Tibial nerve (tissue), 4 donors: ENCODE results near the gene ZCCHC24. TPM values are rescaled to one million over a fixed set of nuclear protein-coding genes. Genes with fewer than 3 reads are reported as not detected.

Experiments
- DNase-seq, 2 donors: peaks; one replicate each; pipeline ENCODE4 v3.0.0-alpha.2; 2019; ENCODE audit warnings: low spot score in 2 of 2
- H3K27ac ChIP-seq, 4 donors: fragments of 200-600 bp; sonication (generic) in 3 of 4; one replicate each; pipeline ENCODE4 v1.5.1; 2017 to 2019; ENCODE audit warnings: mild to moderate bottlenecking in 1 of 4
- H3K27me3 ChIP-seq, 2 donors: fragments of 200-600 bp; sonication (generic) in 1 of 2; one replicate each; pipeline versions ENCODE4 v1.5.1 to v1.6.0; 2017 to 2019
- H3K36me3 ChIP-seq, 3 donors: fragments of 200-600 bp; sonication (generic); one replicate each; pipeline ENCODE4 v1.5.1; 2018 to 2019
- H3K4me1 ChIP-seq, 4 donors: fragments of 200-600 bp; sonication (generic) in 3 of 4; one replicate each; pipeline ENCODE4 v1.5.1; 2017 to 2019
- H3K4me3 ChIP-seq, 4 donors: fragments of 200-600 bp; sonication (generic) in 3 of 4; one replicate each; pipeline ENCODE4 v1.5.1; 2017 to 2019; ENCODE audit warnings: mild to moderate bottlenecking in 1 of 4, moderate library complexity in 1 of 4
- H3K9me3 ChIP-seq, 4 donors: fragments of 200-600 bp; sonication (generic) in 3 of 4; one replicate each; pipeline ENCODE4 v1.5.1; 2017 to 2019
- EP300 ChIP-seq, 2 donors: sonication (generic); formaldehyde crosslinking; IDR thresholded peaks; one replicate each; pipeline ENCODE4 v1.6.1; 2017; ENCODE audit warnings: antibody characterized with exemption in 2 of 2, mild to moderate bottlenecking in 1 of 2
- POLR2A ChIP-seq, 2 donors: fragments of 450-650 bp; IDR thresholded peaks; one replicate each; pipeline ENCODE4 v1.6.1; 2017; ENCODE audit warnings: antibody characterized with exemption in 2 of 2, mild to moderate bottlenecking in 2 of 2, moderate library complexity in 2 of 2
- WGBS, 2 donors: methylation state at CpG; one replicate each; pipeline ENCODE4 v1.1.5; 2018; 5-methylcytosine and 5-hydroxymethylcytosine counted together
- total RNA-seq, 4 donors: library from RNA; depleted of rRNA; stranded (reverse); fragments of >200 nt; gene quantifications; one replicate each; pipeline ENCODE4 v1.1.0, GENCODE V29; 2016
- TF ChIP-seq, protein P1 (sequence below), 5 experiments: fragments of 200-600 bp in 3 of 5; fragments of 450-650 bp in 2 of 5; sonication (generic) in 3 of 5; IDR thresholded peaks; one replicate each; pipeline ENCODE4 v1.5.1; 2016 to 2019; ENCODE audit warnings: antibody characterized with exemption in 5 of 5, mild to moderate bottlenecking in 3 of 5, moderate library complexity in 2 of 5

Gene ZCCHC24
- total RNA-seq, 4 donors from 2014 or later: 122 to 165 (median 138) TPM

DNA sequence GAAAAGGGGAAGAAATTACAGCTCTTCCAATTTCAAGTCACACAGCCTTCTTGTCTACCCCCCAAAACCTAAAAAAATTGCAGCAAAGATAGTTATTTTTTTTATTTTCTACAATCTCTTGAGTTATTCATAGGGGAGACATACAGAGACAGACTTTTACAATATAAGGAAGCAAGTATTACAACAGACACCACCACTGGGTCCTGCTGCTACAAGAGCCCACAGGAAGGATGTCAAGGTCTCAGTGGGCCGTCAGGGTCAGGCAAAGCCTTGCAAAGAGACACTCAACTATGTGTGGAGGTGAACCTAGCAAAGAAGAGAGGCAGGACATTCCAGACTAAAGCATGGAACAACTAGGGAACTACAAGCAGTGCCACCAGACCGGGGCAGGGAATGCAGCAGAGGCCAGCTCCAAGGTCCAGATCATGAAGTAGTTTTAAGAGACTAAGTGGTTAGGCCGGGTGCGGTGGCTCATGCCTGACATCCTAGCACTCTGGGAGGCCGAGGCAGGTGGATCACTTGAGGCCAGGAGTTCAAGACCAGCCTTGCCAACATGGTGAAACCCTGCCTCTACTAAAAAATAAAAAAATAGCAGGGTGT lies 28.2 kb upstream of the ZCCHC24 start:
- no peaks in the 10 kb centered on the region for H3K27me3 ChIP-seq
- H3K4me3 ChIP-seq: no peak overlapping the region
- TF ChIP-seq, protein P1, sequence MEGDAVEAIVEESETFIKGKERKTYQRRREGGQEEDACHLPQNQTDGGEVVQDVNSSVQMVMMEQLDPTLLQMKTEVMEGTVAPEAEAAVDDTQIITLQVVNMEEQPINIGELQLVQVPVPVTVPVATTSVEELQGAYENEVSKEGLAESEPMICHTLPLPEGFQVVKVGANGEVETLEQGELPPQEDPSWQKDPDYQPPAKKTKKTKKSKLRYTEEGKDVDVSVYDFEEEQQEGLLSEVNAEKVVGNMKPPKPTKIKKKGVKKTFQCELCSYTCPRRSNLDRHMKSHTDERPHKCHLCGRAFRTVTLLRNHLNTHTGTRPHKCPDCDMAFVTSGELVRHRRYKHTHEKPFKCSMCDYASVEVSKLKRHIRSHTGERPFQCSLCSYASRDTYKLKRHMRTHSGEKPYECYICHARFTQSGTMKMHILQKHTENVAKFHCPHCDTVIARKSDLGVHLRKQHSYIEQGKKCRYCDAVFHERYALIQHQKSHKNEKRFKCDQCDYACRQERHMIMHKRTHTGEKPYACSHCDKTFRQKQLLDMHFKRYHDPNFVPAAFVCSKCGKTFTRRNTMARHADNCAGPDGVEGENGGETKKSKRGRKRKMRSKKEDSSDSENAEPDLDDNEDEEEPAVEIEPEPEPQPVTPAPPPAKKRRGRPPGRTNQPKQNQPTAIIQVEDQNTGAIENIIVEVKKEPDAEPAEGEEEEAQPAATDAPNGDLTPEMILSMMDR (IDR thresholded peaks at IDR 0.05): no peak
- no peak for TF ChIP-seq EP300 (IDR thresholded peaks at IDR 0.05)
- no peak for TF ChIP-seq POLR2A (IDR thresholded peaks at IDR 0.05)
- H3K4me1 ChIP-seq: peaks cover 0 to 5% (median 0%) of the 10 kb centered on the region in 4 donors
- H3K9me3 ChIP-seq: no peaks in the 10 kb centered on the region
- H3K27ac ChIP-seq: no peak overlapping the region
- 85 to 87% methylated on average over 5 of the region's 5 CpGs for whole genome bisulfite sequencing, 2 donors
- DNase-seq: no peak
- H3K36me3 ChIP-seq: no peaks in the 10 kb centered on the region

DNA sequence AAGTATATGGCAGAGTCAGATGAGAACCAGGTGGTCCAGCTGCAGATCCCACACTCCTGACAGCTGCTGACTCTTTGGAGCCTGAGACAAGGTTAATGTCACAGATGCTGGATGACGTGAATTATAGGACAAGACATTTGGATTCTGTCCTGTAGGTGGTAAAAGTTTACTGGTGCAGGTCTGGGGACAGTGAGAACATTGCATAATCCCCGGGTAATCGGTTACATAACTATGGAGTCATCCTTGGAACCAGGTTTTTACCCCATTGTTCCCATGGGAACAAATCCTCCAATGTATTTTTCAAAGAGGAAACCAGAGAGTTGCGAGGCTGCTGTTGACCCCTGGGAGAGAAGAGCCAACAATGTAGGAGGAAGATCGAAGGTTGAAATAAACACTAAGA lies 27.5 kb upstream of the ZCCHC24 start:
- Histone ChIP-seq H3K27me3 (no peaks in the 10 kb centered on the region), H3K4me1 (peaks cover 0 to 11% (median 1%) of the 10 kb centered on the region in 4 donors), H3K4me3 (no peak overlapping the region), H3K36me3 (no peaks in the 10 kb centered on the region), H3K27ac (no peak overlapping the region), H3K9me3 (no peaks in the 10 kb centered on the region)
- 54 to 59% methylated on average over 5 of the region's 5 CpGs for WGBS, 2 donors
- TF ChIP-seq POLR2A (IDR thresholded peaks at IDR 0.05) (no peak), EP300 (IDR thresholded peaks at IDR 0.05) (peak in 1 of 2 donors; percentile 9)
- TF ChIP-seq, protein P1 (IDR thresholded peaks at IDR 0.05): no peak
- no peak for DNase-seq

DNA sequence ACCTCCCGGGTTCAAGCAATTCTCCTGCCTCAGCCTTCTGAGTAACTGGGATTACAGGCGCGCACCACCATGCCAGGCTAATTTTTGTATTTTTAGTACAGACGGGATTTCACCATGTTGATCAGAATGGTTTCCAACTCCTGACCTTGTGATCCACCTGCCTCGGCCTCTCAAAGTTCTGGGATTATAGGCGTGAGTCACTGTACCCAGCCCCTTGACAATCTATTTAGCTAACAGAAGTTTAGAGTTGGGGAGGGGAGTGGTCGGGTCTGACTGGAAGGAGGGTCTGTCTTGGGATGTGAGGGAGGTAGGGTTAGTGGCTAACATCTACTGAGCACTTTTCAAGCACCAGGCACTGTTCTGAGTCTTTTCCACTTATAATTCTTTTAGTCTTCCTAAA lies 27.0 kb upstream of the ZCCHC24 start:
- H3K4me3 ChIP-seq: no peak overlapping the region
- H3K4me1 ChIP-seq: peaks cover 0 to 16% (median 2%) of the 10 kb centered on the region in 4 donors
- TF ChIP-seq, protein P1 (IDR thresholded peaks at IDR 0.05): no peak
- TF ChIP-seq EP300 (IDR thresholded peaks at IDR 0.05) (no peak), POLR2A (IDR thresholded peaks at IDR 0.05) (no peak)
- no peak overlapping the region for H3K27ac ChIP-seq
- no peaks in the 10 kb centered on the region for H3K27me3 ChIP-seq
- 92 to 93% methylated on average over 7 of the region's 7 CpGs for WGBS, 2 donors
- no peak for DNase-seq
- H3K9me3 ChIP-seq: no peaks in the 10 kb centered on the region
- no peaks in the 10 kb centered on the region for H3K36me3 ChIP-seq

DNA sequence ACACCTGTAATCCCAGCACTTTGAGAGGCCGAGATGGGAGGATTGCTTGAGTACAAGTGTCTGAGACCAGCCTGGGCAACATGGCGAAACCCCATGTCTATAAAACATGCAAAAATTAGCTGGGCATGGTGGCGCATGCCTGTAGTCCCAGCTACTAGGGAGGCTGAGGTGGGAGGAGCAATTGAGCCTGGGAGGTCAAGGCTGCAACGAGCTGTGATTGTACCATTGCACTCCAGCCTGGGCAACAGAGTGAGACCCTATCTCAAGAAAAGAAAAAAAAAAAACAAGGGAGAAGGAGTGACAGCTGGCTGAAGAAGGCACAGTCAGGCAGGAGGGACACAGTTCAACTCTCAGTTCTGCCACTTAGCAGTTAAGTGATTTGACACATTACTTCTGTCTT lies 26.4 kb upstream of the ZCCHC24 start:
- Histone ChIP-seq H3K36me3 (no peaks in the 10 kb centered on the region), H3K27ac (no peak overlapping the region), H3K9me3 (no peaks in the 10 kb centered on the region), H3K4me1 (peaks cover 0 to 23% (median 2%) of the 10 kb centered on the region in 4 donors), H3K4me3 (no peak overlapping the region), H3K27me3 (no peaks in the 10 kb centered on the region)
- WGBS, 2 donors: 92 to 97% methylated on average over 4 of the region's 4 CpGs
- no peak for TF ChIP-seq POLR2A (IDR thresholded peaks at IDR 0.05)
- TF ChIP-seq, protein P1 (IDR thresholded peaks at IDR 0.05): no peak
- no peak for TF ChIP-seq EP300 (IDR thresholded peaks at IDR 0.05)
- no peak for DNase-seq

DNA sequence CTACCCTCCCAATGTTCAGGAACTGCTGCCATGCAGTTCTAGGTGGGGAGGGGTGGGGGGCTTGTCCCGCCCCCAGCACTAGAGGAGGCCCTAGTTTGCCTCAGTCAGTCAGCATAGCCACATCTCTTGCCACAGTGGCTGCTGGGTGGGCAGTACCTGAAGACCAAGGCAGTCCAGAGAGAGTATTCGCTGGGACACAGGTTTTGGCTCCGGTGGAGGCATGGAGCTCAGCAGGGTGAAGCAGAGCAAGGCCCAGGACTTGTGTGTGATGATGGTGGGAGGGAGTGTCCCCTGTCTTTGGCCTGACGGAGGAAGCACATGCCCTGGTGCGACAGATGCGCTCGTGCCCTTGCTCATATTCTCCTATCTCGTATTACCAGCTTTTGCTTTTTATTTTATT lies 24.7 kb upstream of the ZCCHC24 start:
- H3K36me3 ChIP-seq: no peaks in the 10 kb centered on the region
- no peak overlapping the region for H3K4me3 ChIP-seq
- no peak for DNase-seq
- H3K27ac ChIP-seq: no peak overlapping the region
- H3K9me3 ChIP-seq: no peaks in the 10 kb centered on the region
- WGBS, 2 donors: 91 to 97% methylated on average over 8 of the region's 8 CpGs
- TF ChIP-seq, protein P1 (IDR thresholded peaks at IDR 0.05): no peak
- no peak for TF ChIP-seq POLR2A (IDR thresholded peaks at IDR 0.05)
- no peak for TF ChIP-seq EP300 (IDR thresholded peaks at IDR 0.05)
- H3K27me3 ChIP-seq: no peaks in the 10 kb centered on the region
- peaks cover 0 to 25% (median 2%) of the 10 kb centered on the region in 4 donors for H3K4me1 ChIP-seq
